ENCODE results near the gene NFATC1. TPM values are rescaled to one million over a fixed set of nuclear protein-coding genes. Genes with fewer than 3 reads are reported as not detected.

Gene NFATC1
- total RNA-seq, 3 donors from 2014 or later (not counting 1 experiment from before 2014, with no cell fraction given): 35.8 to 47.4 (median 37.1) TPM

GRCh38 chr18:79455261-79455660 lies 59.5 kb downstream of the NFATC1 start:
- no peak for ATAC-seq
- no peaks in the 10 kb centered on the region for H3K27me3 Mint-ChIP-seq (ENCODE audit: low read depth in 2 of 2)
- peaks cover 8% of the 10 kb centered on the region in 2 donors for H3K4me1 Mint-ChIP-seq
- no peak for TF ChIP-seq CTCF (IDR thresholded peaks at IDR 0.05)
- no peaks in the 10 kb centered on the region for H3K36me3 Mint-ChIP-seq
- intact Hi-C loops (cut with micrococcal nuclease): no loop called here
- H3K9me3 Mint-ChIP-seq: no peaks in the 10 kb centered on the region
- H3K4me1 ChIP-seq (ENCODE audit: control insufficient read depth, insufficient read depth, low read length): peaks cover 9% of the 10 kb centered on the region
- H3K27ac Mint-ChIP-seq: no peak overlapping the region
- no peak for DNase-seq
- H3K4me3 ChIP-seq (ENCODE audit: low read length): no peak overlapping the region
- 95% methylated on average over 26 of the region's 26 CpGs for WGBS (ENCODE audit: insufficient coverage)
- H3K36me3 ChIP-seq (ENCODE audit: control insufficient read depth, insufficient read depth, low read length): peaks cover 17% of the 10 kb centered on the region
- H3K27ac ChIP-seq (ENCODE audit: low read length): no peak overlapping the region
- no peaks in the 10 kb centered on the region for H3K27me3 ChIP-seq (ENCODE audit: control insufficient read depth, insufficient read depth, low read length)
- H3K4me3 Mint-ChIP-seq: no peak overlapping the region
- H3K9me3 ChIP-seq (ENCODE audit: control insufficient read depth, insufficient read depth, low read length): no peaks in the 10 kb centered on the region

DNA sequence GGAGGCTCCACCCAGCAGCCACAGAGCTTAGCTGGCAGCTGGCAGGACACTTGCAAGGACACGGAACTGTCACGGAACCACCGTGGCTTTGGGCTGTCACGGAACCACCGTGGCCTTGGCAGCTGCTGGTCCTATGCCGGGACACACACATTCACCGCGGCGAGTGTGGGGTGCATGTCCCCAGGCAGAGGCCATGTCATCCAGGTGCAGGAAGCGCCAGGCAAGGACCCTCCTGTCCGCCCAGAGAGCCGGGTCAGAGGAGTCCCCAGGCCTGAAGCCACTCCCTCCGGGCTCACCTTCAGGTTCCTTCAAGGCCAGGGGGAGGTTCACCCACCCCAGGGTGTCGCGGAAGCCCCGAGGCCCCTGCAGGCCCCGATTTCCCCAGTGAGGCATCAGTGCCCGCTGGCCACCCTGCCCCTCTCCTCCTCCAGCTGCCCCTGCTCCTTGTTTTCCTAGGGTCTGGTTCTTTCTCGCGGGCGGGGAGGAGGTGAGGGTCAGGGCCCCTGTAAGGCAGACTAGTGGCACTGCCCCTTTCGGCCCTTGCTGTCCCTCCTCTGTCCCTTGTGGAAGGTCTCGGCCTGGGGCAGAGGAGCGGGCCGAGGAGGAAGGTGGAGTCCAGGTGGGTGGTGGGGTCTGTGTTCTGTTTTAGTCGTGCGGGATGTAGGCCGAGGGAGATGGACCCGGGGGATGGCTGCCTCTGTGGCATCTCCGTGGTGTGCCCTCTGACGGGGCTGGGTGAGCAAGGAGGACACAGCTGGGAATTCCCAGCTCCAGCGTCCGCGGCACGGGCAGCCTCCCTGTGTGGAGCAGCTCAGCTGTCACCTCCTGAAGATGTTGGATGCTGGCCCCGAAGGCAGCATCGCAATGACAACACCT lies 60.6 kb downstream of the NFATC1 start:
- no peak for TF ChIP-seq CTCF (IDR thresholded peaks at IDR 0.05)
- H3K4me3 Mint-ChIP-seq: no peak overlapping the region
- ATAC-seq: no peak
- 96% methylated on average over 37 of the region's 37 CpGs for WGBS (ENCODE audit: insufficient coverage)
- no peaks in the 10 kb centered on the region for H3K27me3 ChIP-seq (ENCODE audit: control insufficient read depth, insufficient read depth, low read length)
- intact Hi-C loops (cut with micrococcal nuclease): no loop called here
- no peak overlapping the region for H3K27ac ChIP-seq (ENCODE audit: low read length)
- no peaks in the 10 kb centered on the region for H3K9me3 ChIP-seq (ENCODE audit: control insufficient read depth, insufficient read depth, low read length)
- no peaks in the 10 kb centered on the region for H3K27me3 Mint-ChIP-seq (ENCODE audit: low read depth in 2 of 2)
- no peaks in the 10 kb centered on the region for H3K36me3 Mint-ChIP-seq
- no peak overlapping the region for H3K4me3 ChIP-seq (ENCODE audit: low read length)
- no peaks in the 10 kb centered on the region for H3K9me3 Mint-ChIP-seq
- peaks cover 17% of the 10 kb centered on the region for H3K4me1 ChIP-seq (ENCODE audit: control insufficient read depth, insufficient read depth, low read length)
- no peak for DNase-seq
- H3K27ac Mint-ChIP-seq: no peak overlapping the region
- H3K36me3 ChIP-seq (ENCODE audit: control insufficient read depth, insufficient read depth, low read length): peaks cover 13% of the 10 kb centered on the region
- H3K4me1 Mint-ChIP-seq: peaks cover 8% of the 10 kb centered on the region in 2 donors

- no peak overlapping the region for H3K4me3 ChIP-seq (ENCODE audit: low read length)
- H3K36me3 ChIP-seq (ENCODE audit: control insufficient read depth, insufficient read depth, low read length): peaks cover 10% of the 10 kb centered on the region
- H3K27me3 Mint-ChIP-seq (ENCODE audit: low read depth in 2 of 2): no peaks in the 10 kb centered on the region
- intact Hi-C loops (cut with micrococcal nuclease): no loop called here
- no peaks in the 10 kb centered on the region for H3K9me3 Mint-ChIP-seq
- peaks cover 8% of the 10 kb centered on the region in 2 donors for H3K4me1 Mint-ChIP-seq
- H3K9me3 ChIP-seq (ENCODE audit: control insufficient read depth, insufficient read depth, low read length): no peaks in the 10 kb centered on the region
- no peaks in the 10 kb centered on the region for H3K36me3 Mint-ChIP-seq
- peaks cover 21% of the 10 kb centered on the region for H3K4me1 ChIP-seq (ENCODE audit: control insufficient read depth, insufficient read depth, low read length)
- no peaks in the 10 kb centered on the region for H3K27me3 ChIP-seq (ENCODE audit: control insufficient read depth, insufficient read depth, low read length)
- H3K4me3 Mint-ChIP-seq: no peak overlapping the region
- ATAC-seq (no peak), DNase-seq (no peak)
- H3K27ac ChIP-seq (ENCODE audit: low read length): no peak overlapping the region
- WGBS (ENCODE audit: insufficient coverage): 93% methylated on average over 12 of the region's 12 CpGs
- H3K27ac Mint-ChIP-seq: no peak overlapping the region
- TF ChIP-seq CTCF (IDR thresholded peaks at IDR 0.05): no peak
Observed at GRCh38 chr18:79457239-79457638, 61.5 kb downstream of the NFATC1 start.
